Stimulated activated CD4-positive, alpha-beta T cell treated with anti-CD3 and anti-CD28 coated beads, TNF-alpha, amount 100 ng/mL, for 48 hours (primary cell): ENCODE data around the gene KCTD15.
"Not testable (repeated sequence)": the region's sequence is repeated elsewhere in the genome, so short reads cannot be mapped to it uniquely, and the experiment has no call there.

Experiments used
- DNase-seq, 3 donors: peaks; one replicate each; pipeline ENCODE4 v3.0.0-alpha.2; 2020; ENCODE audit warnings: low read depth in 3 of 3

Gene KCTD15

DNA sequence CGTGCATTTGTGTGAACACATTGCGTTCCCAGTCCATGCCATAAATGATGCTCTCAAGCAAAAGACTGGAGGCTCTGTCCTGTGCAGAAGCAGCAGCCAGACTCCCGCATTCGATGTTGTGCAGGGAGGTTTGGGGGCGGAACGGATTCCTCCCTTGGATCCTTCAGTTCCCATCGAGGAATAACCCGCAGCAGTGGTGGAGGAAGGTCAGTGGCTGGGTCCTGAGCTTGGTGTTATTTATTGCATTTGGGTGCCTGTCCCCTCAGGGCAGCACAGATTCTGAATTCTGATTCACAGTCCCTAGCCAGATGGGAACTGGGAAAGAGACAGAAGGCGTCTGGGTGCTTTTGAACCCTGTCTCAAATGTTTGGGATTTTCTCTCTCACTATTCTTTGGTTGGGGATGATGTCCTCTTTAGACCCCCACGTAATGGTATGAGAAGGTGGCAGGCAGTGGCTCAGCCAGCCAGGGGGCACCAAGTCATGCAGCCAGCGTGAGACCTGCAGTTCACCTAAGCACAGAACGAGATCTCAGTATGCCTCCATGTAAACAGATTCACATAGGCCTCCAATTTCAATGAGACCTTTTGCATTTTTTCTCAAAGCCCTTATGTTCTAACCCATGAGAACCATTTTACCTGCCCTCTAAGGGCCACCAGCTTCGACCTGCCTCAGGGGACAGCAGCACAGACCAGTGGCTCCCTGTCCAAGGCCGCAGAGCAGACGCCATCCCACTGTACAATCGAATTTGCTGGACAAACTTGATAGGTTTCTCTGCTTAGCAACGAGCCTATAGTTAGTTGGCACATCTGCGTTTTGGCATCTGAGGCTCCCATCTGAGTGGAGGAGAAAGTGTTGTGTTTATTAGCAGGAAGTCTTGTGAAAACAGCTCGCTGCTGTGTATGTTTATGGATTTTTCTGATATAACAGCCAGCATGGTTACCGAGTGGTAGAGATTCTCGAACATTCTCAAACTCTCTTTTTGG is 17.8 kb downstream of the KCTD15 start:
- DNase-seq, result no peak

DNA sequence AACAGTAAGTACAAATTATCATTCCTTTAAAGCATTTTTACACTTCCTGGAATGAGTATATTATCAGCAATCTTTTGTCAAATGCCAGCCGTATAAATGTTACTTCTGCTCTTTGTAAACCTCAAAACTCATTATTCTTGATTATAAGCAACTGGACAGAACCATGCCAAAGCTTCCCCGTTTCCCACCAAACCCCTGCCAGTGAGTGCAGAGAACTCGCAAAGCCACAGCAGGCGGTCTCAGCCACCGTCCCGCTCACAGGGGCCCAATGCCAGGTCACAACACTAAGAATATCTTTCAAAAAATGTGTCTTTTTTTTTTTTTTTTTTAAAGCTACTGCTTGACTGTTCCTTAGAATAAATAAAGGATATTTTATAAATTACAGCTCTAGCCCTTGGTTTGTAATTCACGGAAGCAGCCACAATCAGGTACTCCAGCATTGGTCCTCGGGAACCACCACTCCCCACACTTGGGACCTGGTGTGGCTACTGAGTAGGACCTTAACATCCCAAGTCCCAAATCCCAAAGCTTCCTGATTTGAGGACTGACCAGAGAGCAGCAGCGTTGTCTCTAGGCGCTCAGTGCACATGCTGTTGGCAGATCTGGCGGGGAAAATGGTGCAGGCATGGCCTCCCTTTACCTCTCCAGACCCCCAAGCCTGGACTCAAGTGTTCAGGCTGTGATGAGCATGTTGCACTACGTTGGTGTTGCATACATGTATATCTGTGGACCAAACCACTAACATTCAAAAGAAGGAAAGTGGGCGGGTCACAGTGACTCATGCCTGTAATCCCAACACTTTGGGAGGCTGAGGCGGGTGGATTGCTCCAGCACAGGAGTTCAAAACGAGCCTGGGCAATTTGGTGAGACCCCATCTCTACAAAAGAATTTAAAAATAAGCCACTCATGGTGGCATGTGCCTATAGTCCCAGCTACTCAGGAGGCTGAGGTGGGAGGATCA is 19.0 kb downstream of the KCTD15 start:
- no peak for DNase-seq

DNA sequence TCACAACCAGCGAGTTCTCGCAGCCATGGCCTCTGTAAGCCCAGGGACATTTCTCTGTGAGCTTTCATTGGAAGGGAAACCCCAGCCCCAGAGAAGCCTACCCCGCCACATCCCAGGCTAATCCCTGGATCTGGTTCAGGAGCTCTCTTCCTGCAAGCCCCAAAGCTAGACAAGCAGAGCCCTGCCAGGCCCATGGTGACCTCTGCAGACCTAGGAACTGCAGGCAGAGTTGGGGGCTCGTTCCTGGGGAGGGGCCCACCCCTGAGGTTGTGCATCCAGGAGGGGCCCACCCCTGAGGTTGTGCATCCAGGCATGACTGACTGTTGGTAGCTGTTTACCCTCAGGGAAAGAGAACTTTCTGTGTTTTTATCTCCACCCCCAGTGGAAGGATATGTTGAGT is 21.7 kb downstream of the KCTD15 start:
- no peak for DNase-seq

DNA sequence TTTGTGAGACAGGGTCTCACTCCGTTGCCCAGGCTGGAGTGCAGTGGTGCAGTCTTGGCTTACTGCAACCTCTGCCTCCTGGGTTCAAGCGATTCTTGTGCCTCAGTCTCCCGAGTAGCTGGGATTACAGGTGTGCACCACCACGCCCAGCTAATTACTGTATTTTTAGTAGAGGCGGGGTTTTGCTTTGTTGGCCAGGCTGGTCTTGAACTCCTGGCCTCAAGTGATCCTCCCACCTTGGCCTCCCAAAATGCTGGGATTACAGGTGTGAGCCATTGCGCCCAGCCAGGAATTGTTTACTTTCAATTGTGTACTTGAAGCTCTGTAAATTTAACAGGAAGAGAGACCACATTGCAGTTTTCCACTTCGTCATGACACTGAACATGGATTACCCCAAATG is 22.4 kb downstream of the KCTD15 start:
- not testable (repeated sequence) for DNase-seq

DNA sequence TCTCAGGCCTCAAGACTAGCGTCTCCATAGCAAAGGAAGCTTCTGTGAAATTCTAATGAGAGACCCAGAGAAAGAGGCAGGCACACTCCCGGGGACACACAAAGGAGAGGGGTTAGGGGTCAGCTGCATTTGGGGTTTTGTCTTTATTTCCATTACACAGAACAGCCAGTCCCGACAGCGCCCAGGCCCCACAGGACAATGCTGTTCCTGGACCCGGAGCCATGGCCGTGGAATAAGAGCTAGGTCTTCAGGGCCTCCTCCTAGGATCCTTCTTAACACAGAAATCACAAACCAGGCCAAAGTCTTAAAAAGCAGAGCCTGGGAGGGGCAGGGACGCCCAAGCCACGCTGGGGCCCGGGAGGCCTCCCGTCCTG is 22.8 kb downstream of the KCTD15 start:
- no peak for DNase-seq

DNA sequence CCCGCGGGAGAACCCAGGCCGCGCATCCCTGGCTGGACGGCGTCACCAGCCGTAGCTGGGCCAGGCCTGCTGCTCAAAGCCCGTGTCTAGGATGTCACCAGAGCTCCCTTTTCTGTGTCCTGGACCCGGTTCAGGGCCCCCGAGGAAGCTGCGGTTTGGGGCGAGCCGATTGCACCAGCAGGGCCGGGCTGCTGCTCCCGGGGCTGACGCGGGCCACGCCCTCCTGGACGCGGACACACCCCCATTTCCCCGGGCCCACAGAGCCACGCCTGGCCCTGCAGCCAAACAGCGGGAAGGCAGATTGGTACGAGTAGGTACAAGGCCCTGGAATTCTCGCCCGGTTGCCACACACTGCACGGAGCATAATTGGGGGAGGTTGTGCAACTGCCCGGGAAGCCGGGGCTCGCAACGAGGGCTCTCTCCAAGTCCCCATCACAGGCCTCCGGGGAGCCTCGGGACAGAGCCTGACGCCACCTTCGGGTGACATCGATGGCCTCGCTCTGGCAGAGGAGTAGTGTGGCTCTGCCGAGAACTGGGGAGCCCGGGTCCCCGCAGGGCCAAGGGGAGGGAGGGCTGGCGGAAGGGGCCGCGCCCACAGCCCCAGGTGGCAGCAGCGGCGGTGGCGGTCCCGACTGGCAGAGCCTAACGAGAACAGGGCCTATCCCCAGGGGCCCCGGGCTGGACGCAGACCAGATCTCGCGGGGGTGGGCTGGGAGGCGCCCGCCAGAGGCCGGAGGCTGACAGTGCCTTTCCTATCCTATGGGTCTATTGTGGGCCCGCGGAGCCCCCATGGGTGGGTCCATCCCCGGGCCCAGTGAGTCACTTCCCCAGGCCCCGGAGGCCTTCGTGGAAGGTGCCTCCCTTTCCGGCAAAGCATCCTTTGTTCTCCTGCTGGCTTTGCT is 23.5 kb downstream of the KCTD15 start:
- DNase-seq, result peak; percentile 34 to 48 (median 42)

DNA sequence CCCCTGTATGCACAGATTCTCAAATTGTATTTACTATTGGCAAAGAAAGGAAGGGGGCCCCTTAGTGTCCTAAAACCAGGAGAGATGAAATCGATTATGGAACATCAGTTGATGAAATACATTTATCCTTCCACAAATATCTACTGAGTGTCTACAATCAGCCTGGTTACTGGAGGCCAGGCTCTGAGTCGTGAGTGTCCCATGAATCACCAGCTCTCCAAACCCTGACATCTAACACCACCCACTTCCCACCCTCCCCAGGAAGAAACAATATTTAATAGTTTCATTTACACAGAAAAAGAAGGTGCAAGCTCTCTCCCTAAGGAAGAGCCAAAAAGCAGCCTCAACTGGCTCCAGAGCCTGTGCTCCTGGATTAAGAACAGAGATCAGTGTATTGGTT is 25.2 kb downstream of the KCTD15 start:
- DNase-seq, result no peak

DNA sequence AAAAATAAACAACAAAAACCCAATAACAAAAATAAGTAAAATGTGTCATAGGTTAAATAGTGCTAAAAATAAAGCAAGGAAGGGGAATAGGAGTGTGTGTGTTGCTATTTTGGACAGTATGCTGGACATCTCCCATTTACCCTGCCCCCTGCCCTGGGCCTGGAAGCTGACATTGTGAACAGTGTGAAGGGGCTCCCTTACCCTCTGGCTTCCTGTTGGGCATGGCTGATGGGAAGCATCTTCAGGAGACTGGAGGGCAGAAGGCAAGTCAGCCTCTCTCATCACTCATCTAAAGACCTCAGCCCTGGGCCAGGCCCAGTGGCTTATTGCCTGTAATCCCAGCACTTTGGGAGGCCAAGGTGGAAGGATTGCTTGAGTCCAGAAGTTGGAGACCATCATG is 26.7 kb downstream of the KCTD15 start:
- DNase-seq, result no peak

DNA sequence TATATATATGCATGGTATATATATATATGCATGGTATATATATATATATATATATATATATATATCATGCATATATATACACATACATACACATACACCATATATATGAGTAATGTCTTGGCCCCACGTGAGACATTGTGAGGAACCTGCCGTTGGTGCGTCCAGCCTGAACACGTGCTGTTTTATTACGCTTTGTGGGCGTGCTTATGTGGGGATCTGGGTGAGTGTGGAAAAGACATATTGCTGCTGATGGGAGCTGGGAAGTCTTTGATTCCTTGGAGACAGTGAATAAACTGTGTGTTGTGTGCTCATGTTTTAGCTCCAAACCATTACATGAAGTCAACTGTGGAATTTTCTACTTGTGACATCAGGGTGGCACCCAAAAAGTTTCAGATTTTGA is 28.9 kb downstream of the KCTD15 start:
- DNase-seq, result no peak

DNA sequence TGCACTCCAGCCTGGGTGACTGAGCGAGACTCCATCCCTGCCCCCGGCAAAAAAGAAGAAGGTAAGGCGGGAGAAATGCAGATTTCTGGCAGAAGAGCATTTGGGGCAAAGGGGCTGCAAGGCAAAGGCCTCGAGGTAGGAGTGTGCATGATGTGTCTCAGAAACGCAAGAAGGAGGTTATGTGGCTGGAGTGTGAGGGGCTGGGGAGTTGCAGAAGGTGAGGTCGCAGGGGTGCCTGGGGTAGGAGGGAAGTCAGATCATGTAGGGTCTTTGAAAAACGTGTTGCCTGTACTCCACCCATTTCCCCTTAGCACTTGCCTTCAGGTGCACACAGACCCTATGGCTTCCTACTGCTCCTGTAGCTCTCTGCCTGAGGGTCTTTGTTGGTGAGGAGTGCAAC is 29.9 kb downstream of the KCTD15 start:
- DNase-seq, result no peak

DNA sequence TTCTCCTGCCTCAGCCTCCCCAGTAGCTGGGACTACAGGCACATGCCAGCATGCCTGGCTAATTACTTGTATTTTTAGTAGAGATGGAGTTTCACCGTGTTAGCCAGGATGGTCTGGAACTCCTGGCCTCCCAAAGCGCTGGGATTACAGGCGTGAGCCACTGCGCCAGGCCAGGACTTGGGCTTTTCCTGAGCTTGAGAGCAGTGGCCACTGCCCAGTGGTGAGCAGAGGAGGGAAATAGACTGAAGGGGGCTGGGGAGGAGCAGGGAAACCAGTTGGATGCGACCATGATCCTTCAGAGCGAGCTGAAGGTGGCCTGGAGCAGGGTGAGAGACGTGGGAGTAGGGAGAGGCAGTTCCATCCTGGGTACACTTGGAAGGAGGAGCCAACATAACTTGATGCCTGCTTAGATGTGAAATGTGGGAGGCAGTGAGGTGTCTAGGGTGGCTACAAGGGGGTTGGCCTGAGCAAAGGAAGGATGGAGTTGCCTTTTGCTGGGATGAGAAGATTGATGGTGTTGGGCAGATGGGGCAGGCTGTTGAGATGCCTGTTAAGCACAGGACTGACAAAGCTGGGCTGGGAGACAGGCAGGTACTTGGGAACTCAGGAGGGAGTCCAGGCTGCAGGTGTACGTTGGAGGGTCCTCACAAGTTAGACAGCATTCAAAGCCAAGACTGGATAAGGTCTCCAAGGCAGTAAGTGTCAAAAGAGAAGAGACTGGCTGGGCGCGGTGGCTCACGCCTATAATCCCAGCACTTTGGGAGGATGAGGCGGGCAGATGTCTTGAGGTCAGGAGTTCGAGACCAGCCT is 31.8 kb downstream of the KCTD15 start:
- no peak for DNase-seq

DNA sequence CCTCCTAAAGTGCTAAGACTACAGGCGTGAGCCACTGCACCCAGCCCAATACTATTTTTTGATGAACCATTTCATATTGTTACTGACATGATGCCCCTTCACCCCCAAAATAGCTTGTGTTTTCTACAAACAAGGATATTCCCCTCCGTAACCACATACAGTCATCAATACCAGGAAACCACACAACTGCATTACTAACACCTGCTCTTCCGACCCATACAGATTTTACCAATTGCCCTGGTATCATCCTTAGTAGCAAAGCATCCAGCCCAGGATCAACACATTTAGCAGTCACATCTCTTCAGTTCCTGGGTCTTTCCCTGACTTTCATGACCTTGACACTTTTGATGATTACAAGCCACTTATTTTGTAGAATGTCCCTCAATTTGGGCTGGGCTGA is 33.6 kb downstream of the KCTD15 start:
- no peak for DNase-seq

DNA sequence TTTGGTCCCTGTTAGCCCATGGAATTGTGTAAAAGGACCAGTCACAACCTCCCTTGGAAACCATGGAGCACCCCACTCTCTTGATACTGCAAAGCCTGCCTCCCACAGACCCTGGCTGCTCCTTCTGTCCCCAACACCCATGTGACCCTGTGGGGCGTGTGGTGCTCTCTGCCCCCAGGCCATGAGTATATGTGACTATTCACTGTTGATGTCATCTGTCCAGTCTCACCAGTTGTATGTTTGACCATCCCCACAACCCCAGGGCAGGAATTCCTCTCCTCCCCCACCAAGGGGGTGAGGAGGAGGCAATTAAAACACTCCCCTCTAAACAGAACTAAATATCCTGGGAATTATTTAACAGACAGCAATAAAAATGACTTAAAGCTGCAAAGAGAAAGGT is 35.2 kb downstream of the KCTD15 start:
- no peak for DNase-seq

DNA sequence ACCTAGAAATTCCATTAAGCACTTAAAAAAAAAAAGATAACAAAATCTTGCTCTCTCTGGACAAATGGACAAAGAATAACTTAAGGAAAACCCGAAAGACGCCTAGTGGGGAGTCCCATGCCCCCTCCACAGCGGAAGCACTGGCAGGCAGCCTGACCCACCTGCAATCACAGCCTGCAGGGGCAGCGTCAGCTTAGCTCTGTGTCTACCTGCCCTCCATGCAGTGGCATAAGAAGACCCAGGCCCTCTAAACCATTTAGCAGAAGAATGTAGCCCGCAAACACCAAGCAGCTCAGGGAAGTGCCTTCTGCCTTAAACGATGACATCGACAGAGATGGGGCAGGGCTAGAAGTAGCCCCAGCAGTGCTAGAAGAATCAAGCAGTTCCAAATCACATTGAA is 36.0 kb downstream of the KCTD15 start:
- no peak for DNase-seq

DNA sequence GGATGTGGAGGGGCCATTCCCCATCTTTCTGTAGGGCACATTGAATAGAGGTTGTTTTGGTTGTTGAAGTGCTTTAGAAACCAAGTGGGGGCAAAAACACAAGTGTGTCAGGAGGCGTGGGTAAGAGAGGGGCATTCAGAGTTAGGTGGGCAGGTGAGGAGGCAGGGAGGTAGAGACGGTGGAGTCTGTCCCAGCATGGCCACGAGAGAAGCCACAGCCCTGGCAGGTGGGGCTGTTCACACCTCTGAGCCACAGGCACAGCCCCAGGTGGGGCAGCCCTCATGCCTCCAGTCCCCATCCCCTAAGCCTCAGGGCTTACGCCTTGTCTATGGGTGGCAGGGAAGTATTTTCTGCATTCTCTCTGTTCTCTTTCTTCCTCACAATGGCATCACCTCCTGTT is 43.7 kb downstream of the KCTD15 start:
- DNase-seq, result no peak

DNA sequence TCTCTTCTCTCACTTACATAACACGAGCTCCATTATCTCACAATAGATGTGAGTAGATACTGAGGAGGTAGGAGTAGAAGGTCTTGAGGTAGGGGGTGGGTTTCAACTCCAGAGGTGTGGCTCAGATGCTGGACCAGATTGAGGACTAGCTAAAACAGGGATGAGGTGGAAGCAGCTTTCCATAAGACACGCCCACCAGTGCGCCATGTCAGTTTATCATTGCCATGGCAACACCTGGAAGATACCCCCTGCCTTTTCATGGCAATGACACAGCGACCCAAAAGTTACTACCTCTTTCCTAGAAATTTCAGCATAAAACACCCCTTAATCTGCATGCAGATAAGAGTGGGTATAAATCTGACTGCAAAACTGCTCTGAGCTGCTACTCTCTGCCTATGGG is 44.1 kb downstream of the KCTD15 start:
- DNase-seq, result no peak

DNA sequence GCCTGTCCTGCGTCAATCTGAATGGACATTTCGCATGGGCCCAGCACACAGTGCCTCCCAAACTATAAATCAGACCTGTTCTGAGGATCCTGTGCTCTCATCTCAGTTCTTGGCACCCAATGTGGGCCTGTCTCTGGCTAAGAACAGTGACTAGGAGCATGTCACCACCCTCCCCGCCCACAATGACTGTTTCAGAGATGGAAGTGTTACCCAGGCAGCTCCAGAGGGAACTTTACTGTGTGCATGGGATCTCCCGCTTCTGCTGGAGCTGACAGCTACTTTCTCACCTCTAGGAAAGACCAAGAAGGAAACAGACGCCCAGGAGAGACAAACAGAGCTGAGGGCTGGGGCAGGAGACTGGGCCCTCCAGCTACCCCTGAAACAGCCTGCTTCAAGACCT is 45.0 kb downstream of the KCTD15 start:
- DNase-seq, result no peak

DNA sequence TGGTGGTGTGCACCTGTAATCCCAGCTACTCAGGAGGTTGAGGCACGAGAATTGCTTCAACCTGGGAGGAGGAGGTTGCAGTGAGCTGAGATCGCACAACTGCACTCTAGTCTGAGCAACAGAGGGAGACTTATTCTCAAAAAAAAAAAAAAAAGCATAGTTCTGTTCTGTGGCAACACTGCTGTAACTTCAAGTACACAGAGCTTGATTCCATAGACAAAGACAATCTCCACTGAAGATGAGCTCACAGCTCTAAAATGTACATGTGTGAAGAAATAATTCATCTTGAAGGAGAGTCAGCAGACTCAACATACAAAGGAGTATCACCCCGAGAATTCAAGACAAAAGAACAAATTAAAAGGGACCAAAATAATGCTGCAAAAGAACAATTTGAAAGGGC is 47.8 kb downstream of the KCTD15 start:
- no peak for DNase-seq

DNA sequence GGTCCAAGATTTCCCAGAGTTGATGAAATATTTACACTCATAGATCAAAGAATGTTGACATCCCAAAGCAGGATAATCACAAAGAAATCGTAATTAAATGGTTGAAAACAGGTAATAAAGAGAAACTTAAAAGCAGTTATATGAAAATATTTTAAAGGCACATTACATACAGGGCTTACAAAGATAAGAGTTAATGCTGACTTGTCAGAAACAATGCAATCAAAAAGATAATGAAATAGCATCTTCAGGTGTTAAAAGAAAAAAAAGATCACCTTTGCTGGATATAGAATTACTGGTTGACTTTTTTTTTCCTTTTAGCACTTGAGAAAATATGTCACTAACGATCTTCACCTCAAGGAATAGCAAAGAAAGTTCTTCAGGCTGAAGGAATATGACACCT is 48.8 kb downstream of the KCTD15 start:
- DNase-seq, result no peak

DNA sequence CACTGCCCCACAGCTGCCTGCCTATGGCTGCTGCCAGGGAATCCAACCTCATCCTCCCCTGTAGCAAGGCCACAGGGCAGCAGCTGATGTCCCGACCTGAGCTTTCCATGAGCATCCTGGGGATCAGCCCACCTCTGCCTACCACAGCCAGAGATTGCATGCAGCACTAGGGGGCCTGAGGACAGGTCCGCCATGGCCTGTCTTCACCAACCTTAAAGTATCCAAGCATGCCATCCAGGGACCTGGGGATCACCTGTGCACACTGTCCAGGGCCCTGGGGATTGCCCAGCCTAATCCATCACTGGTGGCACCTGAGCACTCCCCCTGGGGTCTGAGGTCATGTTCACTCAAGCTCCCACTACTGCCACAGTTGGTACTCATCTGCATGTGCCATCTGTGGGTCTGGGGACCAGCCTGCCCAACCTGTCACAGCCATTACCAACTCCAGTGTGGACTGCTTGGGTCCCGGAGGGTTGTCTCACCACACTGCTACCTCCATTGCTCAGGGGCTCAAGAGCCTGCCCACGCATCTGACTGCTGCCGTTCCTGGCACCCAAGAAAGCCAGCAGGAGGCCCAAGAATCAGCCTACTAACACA is 53.0 kb downstream of the KCTD15 start:
- no peak for DNase-seq
